Middle frontal gyrus (tissue), 1 donor: ENCODE results near the gene PTH2.
"Not testable (repeated sequence)": the region's sequence is repeated elsewhere in the genome, so short reads cannot be mapped to it uniquely, and the experiment has no call there.

Experiments used
- DNase-seq: peaks from one replicate; pipeline ENCODE4 v3.0.0-alpha.2; 2015; ENCODE audit warnings: low spot score; ENCODE audit errors: extremely low spot score

PTH2 gene

GRCh38 chr19:49390131-49390928 is 32.9 kb downstream of the PTH2 start:
- no peak for DNase-seq

DNA sequence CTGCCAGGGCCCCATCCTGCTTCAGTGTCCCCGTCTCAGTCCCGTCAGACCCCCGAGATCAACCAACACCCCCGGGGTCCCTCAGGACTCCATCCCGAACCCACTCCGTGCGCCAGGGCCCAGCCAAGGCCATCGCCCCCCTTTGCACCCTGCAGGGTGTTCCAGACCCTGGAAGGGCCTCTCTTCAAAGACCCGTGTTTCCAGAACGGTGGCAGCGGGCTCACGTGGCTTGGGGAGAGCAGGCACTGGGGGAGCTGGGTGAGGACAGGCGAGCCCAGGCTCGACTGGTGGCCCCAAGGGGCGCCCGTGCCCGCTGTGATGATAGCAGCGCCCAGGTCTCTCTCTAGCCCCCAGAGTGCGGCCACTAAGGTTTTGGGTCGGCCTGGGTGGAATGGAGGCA is 33.8 kb downstream of the PTH2 start:
- no peak for DNase-seq

DNA sequence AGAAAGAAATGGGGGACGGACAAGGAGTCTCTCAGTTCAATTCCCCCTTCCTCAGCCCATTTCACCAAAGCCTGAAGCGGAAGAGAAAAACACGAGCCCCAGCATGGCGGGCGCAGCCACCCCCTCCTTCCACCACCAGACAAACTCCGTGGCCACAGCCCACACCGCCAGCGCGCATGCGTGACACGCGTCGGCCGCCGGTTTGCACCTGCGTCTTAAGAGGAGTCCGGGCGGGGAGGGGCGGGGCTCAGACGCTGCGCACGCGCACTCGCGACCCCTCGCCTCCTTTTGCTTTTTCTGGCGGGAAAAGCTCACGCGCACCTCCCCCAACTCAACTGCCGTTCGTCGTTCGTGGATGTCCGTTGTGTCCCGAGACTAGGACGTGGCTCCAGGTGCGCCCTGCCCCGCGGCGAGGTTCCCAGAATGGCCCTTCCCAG is 35.3 kb downstream of the PTH2 start, which contains the start of gene KASH5:
Gene KASH5, plus strand, starts transcription at position 314 of the 437 bp plus-strand sequence. CDS start 2,635 bp downstream, outside the sequence.
- DNase-seq: peak; percentile 16

DNA sequence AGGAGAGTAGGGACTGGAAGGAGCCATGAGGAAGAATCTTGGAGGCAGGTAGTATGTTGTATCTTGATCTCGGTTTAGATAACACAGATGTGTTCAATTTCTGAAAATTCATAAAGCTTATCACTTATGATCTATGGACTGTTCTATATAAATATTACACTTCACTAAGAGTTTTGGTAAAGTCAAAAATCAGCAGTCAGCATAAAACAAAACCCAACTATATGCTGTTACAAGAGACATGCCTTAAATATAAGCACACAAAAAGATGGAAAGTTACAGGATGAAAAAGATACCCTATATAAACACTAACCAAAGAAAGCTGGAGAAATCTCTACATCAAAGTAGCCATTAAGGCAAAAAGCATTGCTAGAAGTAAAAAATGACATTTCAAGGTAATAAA is 39.6 kb downstream of the PTH2 start:
- no peak for DNase-seq

GRCh38 chr19:49382639-49383038 is 40.6 kb downstream of the PTH2 start:
- DNase-seq: no peak

DNA sequence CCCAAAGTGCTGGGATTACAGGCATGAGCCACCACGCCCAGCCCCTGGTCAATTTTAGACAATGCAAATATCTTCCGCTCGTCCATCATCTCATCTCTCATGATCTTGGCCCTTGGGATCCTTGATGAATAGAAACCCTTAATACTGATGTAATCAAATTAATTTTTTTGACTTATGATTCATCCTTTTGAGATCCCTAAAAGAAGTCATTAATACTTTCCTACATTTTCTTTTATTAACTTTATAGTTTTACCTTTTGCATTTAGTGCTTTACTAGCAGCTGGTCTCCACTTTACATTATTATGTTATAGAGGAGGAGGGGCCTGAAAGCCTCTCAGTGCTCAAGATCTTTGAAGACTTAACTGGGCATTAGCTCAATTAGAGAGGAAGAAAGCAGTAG is 42.9 kb downstream of the PTH2 start:
- no peak for DNase-seq

GRCh38 chr19:49378512-49378911 is 44.7 kb downstream of the PTH2 start:
- no peak for DNase-seq

DNA sequence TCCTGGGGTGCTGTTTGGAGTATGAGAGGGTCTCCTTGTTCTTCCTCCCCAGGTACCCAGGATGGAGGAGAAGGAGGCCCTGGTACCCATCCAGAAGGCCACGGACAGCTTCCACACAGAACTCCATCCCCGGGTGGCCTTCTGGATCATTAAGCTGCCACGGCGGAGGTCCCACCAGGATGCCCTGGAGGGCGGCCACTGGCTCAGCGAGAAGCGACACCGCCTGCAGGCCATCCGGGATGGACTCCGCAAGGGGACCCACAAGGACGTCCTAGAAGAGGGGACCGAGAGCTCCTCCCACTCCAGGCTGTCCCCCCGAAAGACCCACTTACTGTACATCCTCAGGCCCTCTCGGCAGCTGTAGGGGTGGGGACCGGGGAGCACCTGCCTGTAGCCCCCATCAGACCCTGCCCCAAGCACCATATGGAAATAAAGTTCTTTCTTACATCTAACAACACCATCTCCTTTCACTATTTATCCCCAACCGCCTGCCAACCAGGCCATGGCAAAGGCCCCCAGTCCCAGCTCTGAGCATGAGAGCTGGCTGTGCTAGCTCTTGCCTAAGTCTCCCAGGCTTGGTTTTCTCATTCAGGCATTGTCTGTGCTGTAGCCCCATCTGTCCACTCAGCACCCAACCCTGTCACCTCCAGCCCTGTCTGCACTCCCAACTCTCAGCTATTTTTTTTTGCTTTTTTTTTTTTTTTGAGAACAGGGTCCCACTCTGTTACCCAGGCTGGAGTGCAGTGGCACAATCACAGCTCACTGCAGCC is 48.4 kb downstream of the PTH2 start:
- no peak for DNase-seq

DNA sequence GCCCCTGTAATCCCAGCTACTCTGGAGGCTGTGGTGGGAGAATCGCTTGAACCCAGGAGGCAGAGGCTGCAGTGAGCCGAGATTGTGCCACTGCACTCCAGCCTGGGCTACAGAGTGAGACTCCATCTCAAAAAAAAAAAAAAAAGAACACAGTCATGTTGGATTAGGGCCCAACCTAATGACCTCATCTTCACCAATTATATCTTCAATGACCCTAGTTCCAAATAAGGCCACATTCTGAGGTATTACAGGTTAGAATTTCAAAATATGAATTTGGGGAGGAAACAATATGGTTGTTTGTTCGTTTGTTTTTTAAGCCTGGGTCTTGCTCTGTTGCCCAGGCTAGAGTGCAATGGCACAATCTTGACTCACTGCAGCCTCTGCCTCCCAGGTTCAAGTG is 50.1 kb downstream of the PTH2 start:
- not testable (repeated sequence) for DNase-seq
